Endothelial cell of umbilical vein (primary cell): ENCODE data around the gene FAM3D. TPM values are rescaled to one million over a fixed set of nuclear protein-coding genes. Genes with fewer than 3 reads are reported as not detected.

Experiments
- BruUV-seq: library from RNA; stranded (reverse); fragments of 400-500 nt; replicated peaks from 2 replicates; lab custom pipeline; 2021; lab: Mats Ljungman, UMichigan
- CTCF ChIA-PET: fragments of 300-600, 350-600 bp; sonication (Branson Sonifier 250); formaldehyde crosslinking; loops from one replicate; lab custom pipeline; 2021; ENCODE audit warnings: antibody characterized with exemption, inconsistent platforms; lab: Charles Lee
- POLR2A ChIA-PET: fragments of 300-600, 350-600 bp; sonication (Branson Sonifier 250); formaldehyde crosslinking; loops from one replicate; lab custom pipeline; 2021; ENCODE audit warnings: antibody characterized with exemption, inconsistent platforms; lab: Charles Lee
- DNase-seq: peaks from one replicate; pipeline ENCODE4 v3.0.0-alpha.2; 2011; ENCODE audit warnings: low read depth, low spot score
- FAIRE-seq: peaks from 2 replicates; lab custom pipeline; 2011; peaks lifted over from hg19 to GRCh38; lab: Jason Lieb, UNC
- H2AFZ ChIP-seq: 2 replicates; pipeline ENCODE4 v1.6.0; 2012; ENCODE audit warnings: low read depth, low read length, control low read depth, inconsistent platforms
- H3K27ac ChIP-seq: 2 replicates; pipeline ENCODE4 v1.5.1; 2011; ENCODE audit warnings: low read depth, mild to moderate bottlenecking, control low read depth, low read length, moderate library complexity; ENCODE audit not compliant: insufficient read depth
- H3K27me3 ChIP-seq, 2 experiments: 2 replicates each; pipeline versions ENCODE4 v1.6.0 to v1.6.1; 2011; ENCODE audit warnings: low read length in 2 of 2, mixed read lengths in 1 of 2; ENCODE audit not compliant: control insufficient read depth in 2 of 2, insufficient read depth in 2 of 2
- H3K36me3 ChIP-seq, 2 experiments: 2 replicates in 1 of 2; 3 replicates in 1 of 2; pipeline ENCODE4 v1.5.1; 2011; ENCODE audit warnings: low read length in 2 of 2, mild to moderate bottlenecking in 1 of 2, moderate library complexity in 1 of 2; ENCODE audit not compliant: control insufficient read depth in 2 of 2, insufficient read depth in 2 of 2; ENCODE audit errors: extremely low read depth in 1 of 2
- H3K4me1 ChIP-seq: 3 replicates; pipeline ENCODE4 v1.5.1; 2011; ENCODE audit warnings: mild to moderate bottlenecking, low read length; ENCODE audit not compliant: control insufficient read depth, insufficient read depth; ENCODE audit errors: extremely low read depth
- H3K4me2 ChIP-seq: 2 replicates; pipeline ENCODE4 v1.6.1; 2011; ENCODE audit warnings: low read length, control low read depth, mixed read lengths; ENCODE audit not compliant: insufficient read depth
- H3K4me3 ChIP-seq, 3 experiments: fragments of 200-600 bp in 1 of 3; sonication (generic), shearing (Covaris generic) in 1 of 3; replicated peaks in 1 of 3; 2 replicates each; pipeline ENCODE4 v1.5.1; 2011 to 2016; ENCODE audit warnings: control low read depth in 3 of 3, low read length in 3 of 3, mild to moderate bottlenecking in 2 of 3, inconsistent platforms in 1 of 3, low read depth in 1 of 3, moderate library complexity in 1 of 3; ENCODE audit not compliant: insufficient read depth in 1 of 3
- H3K79me2 ChIP-seq: 2 replicates; pipeline ENCODE4 v1.6.0; 2012; ENCODE audit warnings: low read length, inconsistent platforms; ENCODE audit not compliant: control insufficient read depth, insufficient read depth
- H3K9ac ChIP-seq: replicated peaks from 2 replicates; pipeline ENCODE3; 2011; ENCODE audit warnings: low read length, control low read depth; ENCODE audit not compliant: insufficient read depth; ENCODE audit errors: extremely low read depth
- H3K9me1 ChIP-seq: replicated peaks from 3 replicates; pipeline ENCODE4 v1.6.0; 2011; ENCODE audit warnings: mild to moderate bottlenecking, low read length; ENCODE audit not compliant: control insufficient read depth, insufficient read depth; ENCODE audit errors: extremely low read depth
- H3K9me3 ChIP-seq: replicated peaks from 2 replicates; pipeline ENCODE4 v1.5.1; 2012; ENCODE audit warnings: low read length, inconsistent platforms; ENCODE audit not compliant: control insufficient read depth, insufficient read depth
- H4K20me1 ChIP-seq: replicated peaks from 2 replicates; pipeline ENCODE3; 2011; ENCODE audit warnings: mild to moderate bottlenecking, low read length; ENCODE audit not compliant: control insufficient read depth, insufficient read depth; ENCODE audit errors: extremely low read depth
- CTCF ChIP-seq, 2 donors: IDR thresholded peaks; 1 replicate in 1 of 2; 2 replicates in 1 of 2; pipeline ENCODE4 v1.5.1; 2011; ENCODE audit warnings: low read length in 2 of 2, mild to moderate bottlenecking in 2 of 2, moderate library complexity in 2 of 2, control low read depth in 1 of 2, inconsistent platforms in 1 of 2, low read depth in 1 of 2; ENCODE audit not compliant: insufficient read depth in 1 of 2; ENCODE audit errors: extremely low read depth in 1 of 2
- EZH2 ChIP-seq: IDR thresholded peaks from 2 replicates; pipeline ENCODE4 v1.6.1; 2012; ENCODE audit warnings: borderline replicate concordance, low read depth, mild to moderate bottlenecking, moderate library complexity, low read length, inconsistent platforms; ENCODE audit not compliant: severe bottlenecking
- FOS ChIP-seq: IDR thresholded peaks from 2 replicates; pipeline ENCODE4 v1.6.1; 2011; ENCODE audit warnings: mild to moderate bottlenecking, low read length, moderate library complexity, borderline replicate concordance; ENCODE audit not compliant: insufficient read depth
- GATA2 ChIP-seq: IDR thresholded peaks from 2 replicates; pipeline ENCODE4 v1.7.0; 2011; ENCODE audit warnings: low read depth, mild to moderate bottlenecking, moderate library complexity, mixed read lengths, low read length; ENCODE audit not compliant: insufficient read length, insufficient read depth
- JUN ChIP-seq: IDR thresholded peaks from 2 replicates; pipeline ENCODE4 v1.6.1; 2011; ENCODE audit warnings: borderline replicate concordance, low read depth; ENCODE audit not compliant: insufficient read length, insufficient read depth
- MAX ChIP-seq: IDR thresholded peaks from 2 replicates; pipeline ENCODE4 v1.6.1; 2011; ENCODE audit not compliant: insufficient read depth, insufficient read length
- MYC ChIP-seq: IDR thresholded peaks from one replicate; pipeline ENCODE4 v1.6.1; 2011; ENCODE audit warnings: mild to moderate bottlenecking, low read depth, low read length
- POLR2A ChIP-seq: IDR thresholded peaks from 2 replicates; pipeline ENCODE4 v1.6.1; 2012; ENCODE audit warnings: low read depth, mild to moderate bottlenecking, control low read depth, low read length
- POLR2AphosphoS5 ChIP-seq: IDR thresholded peaks from 2 replicates; pipeline ENCODE4 v1.6.1; 2012; ENCODE audit warnings: low read depth, mild to moderate bottlenecking, control low read depth, low read length, moderate library complexity; ENCODE audit not compliant: insufficient read depth
- dilution Hi-C: fragments of 300-500 bp; cut with MboI; formaldehyde crosslinking; loops from one replicate; pipeline ENCODE4 v1.15.0; 2019; ENCODE audit warnings: low sequenced_read_pairs; ENCODE audit not compliant: extremely low pct_ligation_motif_present
- intact Hi-C: fragments of 100-400 bp; cut with micrococcal nuclease; formaldehyde crosslinking; loops from one replicate; pipeline ENCODE4 v1.10.0; 2022
- polyA plus RNA-seq, 4 experiments: library from polyadenylated mRNA; depleted of rRNA in 3 of 4; stranded (reverse) in 3 of 4; unstranded in 1 of 4; fragments of >200 nt; gene quantifications; 2 replicates each; pipeline versions ENCODE4 v1.2.1 to v1.2.3, GENCODE V29; 2011 to 2012; ENCODE audit warnings: missing spikeins in 1 of 4
- total RNA-seq: library from RNA; stranded (reverse); gene quantifications from 2 replicates; pipeline ENCODE4 v1.2.3, GENCODE V29; 2021

Gene FAM3D
- total and polyA plus RNA-seq, 2 donors (not counting 3 experiments of a cell fraction or from before 2014, with no cell fraction given): 0.12 TPM; not detected in 1

- no peak overlapping the region for H3K4me3 ChIP-seq
- peaks cover 1% of the 10 kb centered on the region for H3K9me3 ChIP-seq
- ChIA-PET CTCF (no interaction called here), POLR2A (no interaction called here)
- no peak overlapping the region for H3K4me2 ChIP-seq
- no peak overlapping the region for H3K9ac ChIP-seq
- no peaks in the 10 kb centered on the region for H3K9me1 ChIP-seq
- no peak overlapping the region for H3K27ac ChIP-seq
- no TSS peak for BruUV-seq
- dilution Hi-C loops (no loop called here), intact Hi-C loops (no loop called here)
- no peaks in the 10 kb centered on the region for H3K27me3 ChIP-seq
- TF ChIP-seq CTCF (IDR thresholded peaks at IDR 0.05; ENCODE audit: extremely low read depth in 1 of 2, insufficient read depth in 1 of 2, low read depth in 1 of 2, low read length in 2 of 2): no peak
- no peak for TF ChIP-seq JUN
- TF ChIP-seq MYC: no peak
- TF ChIP-seq POLR2AphosphoS5: no peak
- TF ChIP-seq POLR2A: no peak
- TF ChIP-seq EZH2: no peak
- TF ChIP-seq FOS: no peak
- no peak for TF ChIP-seq GATA2
- no peak for TF ChIP-seq MAX
- H4K20me1 ChIP-seq: no peaks in the 10 kb centered on the region
- no peaks in the 10 kb centered on the region for H3K79me2 ChIP-seq
- DNase-seq: no peak
- H3K4me1 ChIP-seq: no peaks in the 10 kb centered on the region
- H3K36me3 ChIP-seq: no peaks in the 10 kb centered on the region
- no peak for FAIRE-seq
- no peak overlapping the region for H2AFZ ChIP-seq
These were observed 22.0 kb upstream of the FAM3D start for GRCh38 chr3:58688574-58688973.
